NOMO-1 (cell line): Measurements from ENCODE around the gene NCOA3.

Experiments
- DNase-seq, 2 experiments: peaks; one replicate each; lab custom pipeline; 2025; ENCODE audit not compliant: unreplicated experiment in 2 of 2; lab: John Stamatoyannopoulos, UW

Gene NCOA3

GRCh38 chr20:47694021-47694818 lies 192.5 kb downstream of the NCOA3 start:
- DNase-seq = no peak

GRCh38 chr20:47696856-47697255 lies 195.2 kb downstream of the NCOA3 start:
- DNase-seq = no peak

DNA sequence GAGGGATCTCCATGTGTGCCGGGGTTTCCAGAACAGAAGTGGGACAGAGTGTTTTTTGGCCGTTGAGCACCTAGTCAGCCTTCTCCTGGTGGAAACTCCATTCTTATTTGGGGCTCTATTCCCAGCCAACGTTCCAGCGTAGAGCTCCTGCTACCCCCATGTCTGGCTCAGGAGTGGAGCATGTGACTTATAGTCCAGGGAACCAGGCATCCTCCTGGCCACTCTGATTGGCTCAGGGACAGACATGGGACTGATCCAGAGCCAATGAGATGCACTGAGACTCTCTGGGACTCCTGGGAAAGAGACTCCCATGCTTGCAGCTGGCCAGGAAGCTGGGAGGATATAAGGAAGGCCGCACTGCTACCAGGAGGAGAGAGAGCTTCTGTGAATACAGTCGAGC lies 196.5 kb downstream of the NCOA3 start:
- no peak for DNase-seq

- DNase-seq = no peak
Observed at GRCh38 chr20:47699818-47700217, 198.1 kb downstream of the NCOA3 start.

DNA sequence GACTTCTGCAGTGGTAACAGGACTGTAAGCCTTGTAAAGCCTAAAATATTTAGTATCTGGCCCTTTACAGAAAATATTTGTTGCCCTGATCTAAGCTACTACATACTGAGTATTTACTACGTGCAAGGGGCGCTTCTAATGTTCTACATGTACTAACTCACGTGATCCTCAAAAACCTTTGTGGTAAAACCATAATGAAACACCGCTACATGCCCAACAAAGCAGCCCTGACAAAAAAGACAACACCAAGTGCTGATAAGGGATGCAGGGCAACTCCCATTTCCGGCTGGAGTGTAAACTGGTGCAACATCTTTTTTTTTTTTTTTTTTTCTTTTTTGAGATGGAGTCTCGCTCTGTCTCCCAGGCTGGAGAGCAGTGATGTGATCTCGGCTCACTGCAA lies 198.6 kb downstream of the NCOA3 start:
- no peak for DNase-seq

GRCh38 chr20:47701612-47702011 lies 199.9 kb downstream of the NCOA3 start:
- no peak for DNase-seq

DNA sequence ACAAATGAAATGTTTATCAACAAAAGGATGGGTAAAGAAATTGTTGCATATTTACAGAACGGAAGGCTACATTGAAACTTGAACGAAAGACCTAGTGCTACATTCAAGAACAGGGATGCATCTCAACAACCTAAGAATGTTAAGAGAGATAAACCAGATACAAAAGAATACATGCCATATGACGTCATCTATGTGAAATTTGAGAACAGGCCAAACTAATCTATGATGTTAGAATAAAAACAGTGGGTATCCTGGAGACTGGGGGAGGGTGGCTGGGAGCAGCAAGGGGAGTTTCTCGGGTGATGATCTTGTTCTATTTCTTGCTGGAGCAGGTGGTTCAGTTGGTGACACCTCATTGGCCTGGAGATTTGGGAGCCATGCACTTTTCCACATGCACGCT lies 202.1 kb downstream of the NCOA3 start:
- no peak for DNase-seq

DNA sequence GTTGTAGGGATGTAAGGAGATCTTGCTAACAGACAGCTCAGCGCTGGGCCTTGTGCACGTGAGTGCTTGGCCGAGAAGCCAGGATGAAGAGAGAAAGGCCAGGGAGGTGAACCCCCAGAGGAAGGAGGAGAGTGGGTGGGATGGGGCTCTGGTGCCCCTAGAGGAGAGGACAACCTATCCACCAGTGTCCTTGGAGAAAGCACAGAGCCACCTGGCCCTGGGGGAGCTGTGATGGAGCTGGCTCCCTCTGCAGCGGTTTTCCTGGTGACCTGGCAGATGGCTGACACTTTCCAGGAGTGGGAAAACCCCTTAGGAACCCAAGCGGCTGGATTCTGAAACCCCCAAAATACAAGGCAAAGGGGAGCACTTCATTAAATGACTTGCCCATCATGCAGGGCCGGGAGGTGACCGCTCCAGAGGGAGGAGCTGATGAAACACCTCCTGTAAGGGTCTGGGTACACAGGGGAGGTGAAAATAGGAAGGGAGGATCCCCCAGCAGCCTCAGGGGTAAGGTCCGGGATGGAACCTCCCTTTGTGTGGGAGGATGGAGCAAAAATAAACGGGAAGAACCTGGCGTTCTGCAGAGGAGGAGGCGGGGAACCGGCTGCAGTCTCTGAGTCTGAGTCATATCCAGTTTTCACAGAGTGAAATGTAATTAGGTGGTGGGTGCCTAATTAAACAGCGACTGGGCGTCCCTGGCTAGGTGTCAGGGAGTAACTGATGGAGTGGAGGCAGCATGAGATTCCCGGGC lies 203.2 kb downstream of the NCOA3 start:
- no peak for DNase-seq

GRCh38 chr20:47705497-47705856 lies 203.8 kb downstream of the NCOA3 start:
- DNase-seq = no peak

DNA sequence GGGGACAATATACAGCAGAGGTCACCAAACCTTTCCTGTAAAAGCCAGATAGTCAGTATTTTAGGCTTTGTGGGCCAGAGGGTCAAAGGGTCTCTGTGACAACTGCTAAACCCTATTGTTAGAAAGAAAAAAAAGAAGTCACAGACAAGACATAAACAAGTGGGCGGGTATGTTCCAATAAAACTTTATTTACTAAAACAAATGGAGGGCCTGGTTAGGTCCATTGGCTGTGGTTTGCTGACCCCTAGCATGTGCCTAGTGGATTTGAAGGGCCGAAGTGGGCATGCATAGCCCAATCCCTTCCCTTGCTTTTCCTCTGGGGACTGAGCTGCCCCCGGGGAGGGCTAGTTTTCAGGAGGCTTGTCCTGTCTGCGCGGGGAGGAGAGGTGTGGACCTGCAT lies 204.7 kb downstream of the NCOA3 start:
- no peak for DNase-seq
